Stimulated activated CD4-positive, alpha-beta T cell treated with anti-CD3 and anti-CD28 coated beads, TNF-alpha, amount 100 ng/mL, for 4 hours (primary cell): Measurements from ENCODE around the gene KIF26B.

Experiments used
- DNase-seq, 3 experiments: peaks; one replicate each; pipeline ENCODE4 v3.0.0-alpha.2; 2020; ENCODE audit warnings: low read depth in 3 of 3

Gene KIF26B

DNA sequence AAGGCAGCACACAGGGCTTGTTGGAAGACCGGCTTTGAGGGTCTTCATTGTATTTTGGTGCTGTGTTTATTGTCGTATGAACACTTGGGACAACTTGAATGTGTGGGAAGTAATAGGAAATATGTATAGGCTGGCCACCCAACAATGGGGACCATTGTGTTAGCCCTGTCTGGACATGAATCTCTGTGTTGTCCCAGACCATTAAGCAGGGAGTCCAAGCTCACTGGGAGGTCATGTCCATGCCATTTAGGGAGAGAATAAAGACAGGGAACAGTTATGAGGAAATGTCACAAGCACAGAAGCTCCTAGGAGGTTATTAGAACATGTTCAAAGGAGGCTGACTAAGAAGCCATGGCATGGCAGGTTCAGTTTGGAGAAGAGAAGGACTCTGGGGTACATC lies 266.1 kb downstream of the KIF26B start:
- DNase-seq: no peak

DNA sequence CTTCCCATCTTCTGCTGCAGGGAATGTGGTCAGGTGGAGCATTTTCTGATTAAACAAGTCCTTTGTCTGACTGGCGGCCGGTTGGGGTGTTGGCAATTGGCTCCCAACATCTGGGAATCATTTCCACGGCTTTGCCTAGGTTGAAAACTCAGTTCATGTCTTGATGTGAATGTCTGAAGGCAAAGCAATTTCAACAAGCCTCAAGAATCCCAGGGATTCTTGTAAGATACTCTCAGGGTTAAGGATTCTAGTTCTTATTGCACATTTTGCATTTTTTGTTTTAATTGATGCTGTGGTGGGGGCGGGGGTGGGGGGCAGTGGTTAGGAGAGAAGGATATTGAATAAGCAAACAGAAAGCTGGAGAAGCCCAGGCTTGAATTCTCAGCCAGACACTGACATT lies 273.9 kb downstream of the KIF26B start:
- no peak for DNase-seq

DNA sequence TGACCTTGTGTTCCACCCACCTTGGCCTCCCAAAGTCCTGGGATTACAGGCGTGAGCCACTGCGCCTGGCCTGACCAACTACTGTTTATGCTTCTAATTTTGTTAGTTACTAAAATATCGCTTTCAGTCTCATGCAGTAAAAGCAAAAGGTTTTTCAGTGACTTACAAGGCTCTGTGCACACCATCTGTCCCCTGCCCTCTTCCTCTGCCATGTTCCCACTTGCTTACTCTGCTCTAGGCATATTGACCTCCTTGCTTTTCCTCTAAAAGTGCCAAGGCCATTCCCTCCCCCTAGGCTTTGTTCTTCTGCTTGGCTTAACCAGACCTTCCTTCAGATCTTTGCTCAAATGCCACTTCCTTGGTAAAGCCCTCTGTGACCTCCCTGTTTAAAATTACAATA lies 276.9 kb downstream of the KIF26B start:
- DNase-seq: no peak

DNA sequence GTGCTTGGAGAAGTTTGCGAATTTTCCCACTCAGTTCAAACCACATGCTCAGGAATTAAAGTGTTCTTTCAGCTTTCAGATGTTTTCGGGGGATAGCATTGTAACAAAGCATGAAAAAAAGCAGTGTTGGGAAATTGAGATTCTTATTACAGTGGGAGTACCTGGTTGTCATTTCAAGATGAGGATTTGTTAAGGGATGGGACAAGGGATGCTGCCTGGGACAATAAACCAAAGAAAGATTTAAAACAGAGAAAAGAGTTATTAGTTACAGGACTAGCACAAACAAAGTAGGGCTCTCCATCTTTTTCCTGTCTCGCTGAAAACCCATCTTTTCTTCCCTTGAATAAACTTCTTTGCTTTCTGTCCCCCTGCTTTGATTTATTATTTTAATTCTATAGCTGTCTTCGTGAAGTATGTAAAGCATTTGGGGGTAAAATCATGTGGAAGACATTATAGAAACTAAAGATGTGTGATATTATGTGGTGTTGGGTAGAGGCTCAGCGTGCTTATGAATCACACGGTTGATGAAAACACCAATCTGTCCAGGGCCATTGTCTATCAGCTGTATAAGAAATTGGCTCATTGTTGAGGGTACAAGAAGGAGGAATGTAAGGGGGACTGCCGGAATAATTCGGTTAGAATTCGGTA lies 277.6 kb downstream of the KIF26B start:
- DNase-seq: no peak

DNA sequence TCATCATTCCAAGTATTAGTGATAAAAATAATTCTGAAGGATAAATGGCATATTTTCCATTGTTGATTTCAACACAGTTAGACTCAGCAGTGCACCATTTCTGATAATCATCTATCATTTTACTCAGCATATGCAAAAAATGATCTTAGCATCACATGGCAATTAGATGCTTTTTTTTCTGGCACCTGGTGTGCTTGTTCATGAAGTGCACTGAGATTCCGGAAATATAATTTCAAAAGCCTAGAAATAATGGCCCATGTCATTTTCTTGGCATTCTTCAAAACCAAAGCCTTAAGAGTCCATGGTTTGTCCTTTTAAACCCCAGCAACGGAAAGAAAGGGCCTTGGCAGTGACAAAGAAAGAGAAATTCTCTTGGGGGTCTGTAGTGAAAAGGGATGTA lies 278.8 kb downstream of the KIF26B start:
- DNase-seq: no peak

DNA sequence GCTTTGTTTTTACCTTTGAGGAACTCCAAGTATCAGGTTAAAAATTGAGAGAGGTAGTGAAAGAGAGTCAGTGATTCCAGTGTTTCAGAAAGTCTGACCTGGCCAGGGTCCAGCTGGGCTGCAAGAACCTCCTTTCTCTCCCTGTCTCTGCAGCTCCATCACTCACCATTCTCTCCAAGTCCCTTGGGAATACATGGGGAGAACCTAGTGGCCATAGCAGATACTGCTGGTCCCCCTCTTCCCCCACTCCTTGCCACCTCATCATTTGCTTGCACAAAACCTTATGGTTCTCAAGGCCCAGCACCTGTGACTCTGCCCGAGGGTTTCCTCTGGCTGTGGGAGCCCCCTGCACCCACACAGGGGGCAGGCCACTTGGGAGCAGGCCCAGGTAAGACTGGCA lies 279.5 kb downstream of the KIF26B start:
- no peak for DNase-seq

DNA sequence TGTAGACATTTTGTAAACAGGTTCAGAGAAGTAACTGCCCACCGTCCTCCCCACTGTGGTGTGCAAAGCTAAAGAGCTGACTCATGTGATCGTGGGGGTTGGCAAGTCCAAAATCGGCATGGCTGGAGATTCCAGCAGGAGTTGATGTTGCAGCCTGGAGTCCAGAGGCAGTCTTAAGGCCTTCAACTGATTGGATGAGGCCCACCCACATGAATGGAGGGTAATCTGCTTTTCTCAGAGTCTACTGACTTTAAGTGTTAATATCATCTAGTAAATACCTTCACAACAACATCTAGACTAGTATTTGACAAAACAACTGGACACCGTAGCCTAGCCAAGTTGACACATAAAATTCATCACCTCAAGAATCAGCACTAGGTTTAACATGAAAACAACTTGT lies 281.6 kb downstream of the KIF26B start:
- no peak for DNase-seq

DNA sequence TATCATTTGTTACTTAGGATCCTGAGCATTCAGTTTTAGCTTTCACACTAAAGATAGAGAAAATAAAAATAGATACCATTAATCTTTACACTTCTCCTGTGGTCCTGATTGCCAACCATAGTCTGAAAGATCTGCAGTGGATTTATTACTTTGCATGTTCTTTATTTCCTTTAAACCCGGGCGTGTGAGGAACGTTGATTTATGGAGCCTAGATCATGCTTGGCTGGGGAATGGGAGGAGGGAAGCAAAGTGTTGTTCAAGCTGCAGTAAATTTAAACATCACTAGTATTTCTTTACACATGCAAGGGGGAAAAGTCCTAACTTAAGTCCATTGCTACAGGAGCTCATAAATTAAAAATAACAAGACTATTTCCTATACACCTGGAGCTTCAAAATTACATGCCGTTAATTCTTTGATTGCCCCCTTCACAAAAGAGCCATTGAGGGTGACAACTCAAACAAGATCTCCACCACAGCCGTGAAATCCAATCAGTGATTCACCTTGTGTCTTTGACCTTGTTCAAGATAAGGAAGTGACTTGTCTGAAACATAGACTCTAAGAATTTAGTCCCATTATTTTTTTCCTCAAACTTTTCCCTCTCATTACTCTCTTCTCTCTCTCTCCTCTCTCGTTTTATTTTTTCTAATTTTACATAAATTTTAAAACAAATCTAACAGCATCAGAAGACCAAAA lies 282.7 kb downstream of the KIF26B start:
- DNase-seq: no peak

DNA sequence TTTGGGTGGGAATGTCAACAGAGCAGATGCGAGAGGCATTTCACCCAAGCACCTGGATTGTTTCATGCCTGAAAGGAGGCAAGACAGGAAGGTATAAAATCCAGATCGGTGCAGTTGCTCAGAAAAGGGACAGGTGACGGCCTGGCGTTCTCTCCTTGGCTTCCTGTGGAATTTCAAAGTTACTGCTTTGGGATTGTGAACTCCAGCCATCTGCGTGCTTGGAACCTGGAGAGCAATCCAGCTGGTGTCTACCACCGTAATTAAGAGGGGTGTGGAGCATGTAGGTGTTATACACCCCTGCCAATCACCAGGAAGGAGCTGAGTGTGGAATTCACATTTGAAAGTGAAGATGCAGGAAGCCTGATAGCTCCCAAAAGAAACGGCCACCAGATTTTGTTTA lies 286.1 kb downstream of the KIF26B start:
- no peak for DNase-seq

DNA sequence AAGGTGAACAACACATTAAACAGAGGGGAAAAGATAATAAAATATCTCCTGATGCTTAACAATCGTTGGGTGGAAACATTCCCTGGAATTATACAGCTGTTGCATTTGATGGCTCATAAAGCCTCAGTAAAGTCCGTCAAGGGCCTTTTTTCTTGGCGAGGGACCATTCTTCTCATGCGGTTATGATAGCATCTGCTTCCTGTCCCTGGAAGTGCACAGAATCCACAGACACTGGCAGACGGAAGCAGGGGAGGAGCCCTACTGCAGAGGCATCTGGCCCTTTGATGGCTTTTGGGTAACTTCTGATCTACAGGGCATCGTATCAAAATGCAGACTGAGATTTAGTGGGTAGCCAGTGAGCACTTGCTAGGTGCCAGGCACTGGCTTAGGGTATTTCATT lies 286.9 kb downstream of the KIF26B start:
- DNase-seq: no peak

DNA sequence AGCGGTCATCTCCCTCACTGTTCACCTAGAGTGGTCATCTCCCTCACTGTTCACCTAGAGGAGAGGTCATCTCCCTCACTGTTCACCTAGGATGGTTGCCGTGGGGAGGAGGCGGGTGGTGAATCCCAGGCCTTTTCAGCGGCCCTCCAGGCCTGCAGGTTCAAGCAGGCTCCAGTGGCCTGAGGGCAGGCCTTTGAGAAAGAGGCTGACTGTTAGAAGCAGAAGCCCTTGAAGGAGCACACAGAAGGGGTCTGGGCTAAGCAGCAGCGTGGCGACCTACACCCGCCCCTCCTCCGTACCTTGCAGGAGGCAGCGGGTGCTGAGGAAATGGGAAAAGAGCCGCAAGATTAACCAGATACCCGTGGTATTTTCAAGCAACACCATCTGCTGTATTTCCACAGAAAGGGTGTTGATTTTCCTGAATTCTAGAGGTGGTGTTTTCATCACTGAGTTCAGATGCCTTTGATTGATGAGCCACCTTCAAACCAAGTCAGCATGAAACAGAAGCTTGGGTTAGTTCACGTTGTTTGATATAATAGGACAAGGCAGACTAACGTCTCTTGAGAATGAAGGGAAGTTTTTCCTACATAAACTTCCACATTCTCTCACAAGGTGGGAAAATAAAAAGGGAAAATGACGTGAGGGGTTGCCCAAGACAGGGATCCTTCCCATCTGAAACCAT lies 289.5 kb downstream of the KIF26B start:
- DNase-seq: no peak

DNA sequence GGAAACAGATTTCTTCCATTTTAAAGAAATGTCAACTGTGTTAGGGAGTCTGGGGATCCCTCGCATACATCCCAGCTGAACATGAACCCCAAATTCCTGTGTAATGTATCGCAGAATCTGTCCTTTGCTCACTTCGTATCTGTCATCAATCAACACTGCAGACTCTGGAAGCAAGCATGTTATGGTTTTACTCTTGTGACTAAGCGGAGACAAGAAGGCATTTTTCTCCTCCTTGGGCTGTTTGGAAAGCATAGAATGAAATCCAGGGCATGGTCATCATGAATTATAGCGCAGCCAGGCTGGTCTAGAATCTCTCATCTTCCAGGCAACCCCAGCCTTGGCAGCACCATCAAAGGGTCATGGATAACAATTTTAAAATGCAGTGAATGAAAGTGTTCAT lies 290.2 kb downstream of the KIF26B start:
- no peak for DNase-seq

DNA sequence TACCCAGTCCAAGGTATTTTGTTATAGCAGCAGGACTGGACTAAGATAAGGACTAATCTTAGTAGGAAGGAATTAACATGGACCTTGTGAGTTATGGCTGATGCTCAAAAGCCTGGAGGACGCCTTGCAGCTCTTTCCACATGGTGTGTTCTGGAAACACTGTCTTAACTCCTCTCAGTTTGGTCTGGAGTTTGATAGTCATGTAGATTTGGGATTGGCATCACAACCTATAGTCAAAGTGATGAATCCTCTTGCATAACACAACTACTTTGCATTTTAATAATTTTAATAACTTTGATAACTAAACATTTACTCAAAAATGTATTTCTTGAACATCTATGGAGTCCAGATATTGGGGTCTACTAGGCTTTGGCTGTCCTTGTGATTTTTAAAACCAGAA lies 293.7 kb downstream of the KIF26B start:
- DNase-seq: no peak

DNA sequence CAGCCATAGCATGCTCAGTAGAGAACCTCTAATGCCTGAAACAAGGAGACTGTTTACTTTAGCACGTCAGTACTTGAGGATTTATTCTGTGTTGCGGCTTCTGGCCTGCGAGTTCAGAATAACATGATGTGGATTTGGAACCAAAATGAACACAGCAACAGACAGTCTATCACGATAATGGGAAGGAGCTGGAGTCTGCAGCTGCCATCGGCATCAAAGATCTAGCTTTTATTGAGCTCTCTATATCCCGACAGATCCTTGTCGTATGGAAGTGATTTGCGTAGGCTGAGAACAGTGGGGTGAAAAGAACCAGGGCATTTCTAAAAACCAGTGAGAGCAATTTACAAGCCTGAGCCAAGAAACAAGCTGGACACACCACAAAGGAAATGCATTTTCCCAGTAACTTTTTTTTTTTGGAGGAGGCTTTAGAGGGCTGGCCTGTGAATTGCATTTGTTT lies 294.2 kb downstream of the KIF26B start:
- no peak for DNase-seq

DNA sequence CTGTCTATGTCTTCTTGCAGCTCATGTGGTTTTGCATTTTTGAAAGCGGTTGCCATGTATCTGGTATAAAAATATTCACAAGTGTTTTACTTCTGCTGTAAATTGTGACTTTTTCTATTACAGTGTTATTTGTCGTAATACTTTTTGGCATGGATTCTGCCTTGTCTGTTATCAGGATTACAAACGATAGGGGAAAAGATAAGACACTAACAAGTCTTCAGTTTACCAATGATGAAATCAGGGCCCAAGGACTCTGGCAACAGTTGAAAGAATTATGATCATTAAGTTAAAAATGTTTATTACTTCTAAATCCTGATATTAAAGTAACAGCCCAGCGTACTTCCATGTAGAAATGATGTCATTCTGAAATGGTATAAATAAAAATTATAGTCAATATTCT lies 298.8 kb downstream of the KIF26B start:
- DNase-seq: no peak

DNA sequence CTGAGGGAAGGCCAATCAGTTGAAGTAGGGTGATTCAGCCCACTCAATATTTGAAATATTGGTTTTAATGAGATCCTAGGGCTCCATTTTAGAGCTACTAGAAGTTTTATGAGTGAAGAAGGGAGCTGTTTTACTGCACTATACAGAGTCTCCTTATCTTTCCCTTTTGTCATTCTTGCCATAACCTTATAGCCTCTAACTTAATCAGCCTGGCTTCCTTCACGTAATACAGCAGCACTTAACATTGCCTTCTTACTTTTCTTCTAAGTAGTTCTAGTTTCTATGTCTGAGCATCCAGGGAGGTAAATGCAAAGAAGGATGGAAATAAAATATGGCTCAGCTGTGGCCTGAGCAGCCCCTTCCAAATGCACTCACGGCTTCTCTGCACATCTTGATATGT lies 299.3 kb downstream of the KIF26B start:
- DNase-seq: no peak

DNA sequence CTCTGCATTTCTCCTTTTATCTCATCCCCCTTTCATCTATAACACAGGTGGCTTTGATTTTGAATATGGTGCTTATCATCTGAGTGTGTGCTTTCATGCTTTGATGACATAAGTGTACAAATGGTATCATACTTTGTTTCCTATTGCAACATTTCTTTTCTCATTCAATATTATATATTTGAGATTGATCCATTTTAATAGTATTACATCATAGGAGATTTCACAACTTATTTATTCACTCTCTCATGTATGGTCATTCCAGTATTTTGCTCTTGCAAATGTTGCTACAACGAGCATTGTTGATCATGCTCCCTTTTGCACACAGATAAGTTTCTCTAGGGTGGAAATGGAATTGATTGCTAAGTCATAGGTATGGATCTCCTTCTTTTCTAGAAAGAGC lies 302.8 kb downstream of the KIF26B start:
- no peak for DNase-seq

DNA sequence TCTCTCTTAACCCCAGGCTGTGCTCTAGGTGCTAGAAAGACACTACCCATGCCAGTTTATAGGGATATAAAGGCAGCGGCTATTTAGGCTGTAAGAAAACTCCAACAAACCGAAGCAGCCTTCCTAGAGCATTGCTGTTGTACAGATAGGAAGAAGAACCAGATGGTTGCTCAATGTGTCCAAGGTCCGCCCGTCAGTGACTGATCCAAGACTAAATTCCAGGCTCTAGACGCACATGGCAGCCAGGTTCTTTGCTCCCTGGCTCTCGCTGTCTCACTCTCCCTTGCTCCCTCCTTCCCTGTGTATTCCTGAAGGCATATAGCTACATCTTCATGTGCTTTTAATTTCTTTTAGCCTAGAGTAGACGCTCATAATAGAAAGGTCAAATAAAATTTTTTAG lies 303.4 kb downstream of the KIF26B start:
- no peak for DNase-seq

DNA sequence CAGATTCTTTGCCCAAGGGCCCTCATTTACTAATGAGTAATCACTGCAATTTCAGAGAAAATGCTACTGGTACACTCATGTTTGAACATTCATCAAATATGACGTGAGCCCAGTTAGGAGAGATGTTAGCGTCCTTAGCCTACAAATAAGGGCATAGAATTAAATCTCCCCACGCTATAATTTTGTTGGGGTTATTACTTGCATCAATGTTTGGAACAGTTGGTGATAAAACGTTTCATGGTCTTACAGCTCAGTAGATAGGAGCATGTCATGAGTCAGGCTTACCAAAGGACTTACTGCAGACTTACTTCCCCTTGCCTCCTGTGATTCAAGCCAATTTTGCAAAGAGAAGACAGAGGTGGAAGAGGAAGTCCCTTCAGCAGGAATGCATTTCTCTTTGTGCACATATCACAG lies 304.0 kb downstream of the KIF26B start:
- no peak for DNase-seq

DNA sequence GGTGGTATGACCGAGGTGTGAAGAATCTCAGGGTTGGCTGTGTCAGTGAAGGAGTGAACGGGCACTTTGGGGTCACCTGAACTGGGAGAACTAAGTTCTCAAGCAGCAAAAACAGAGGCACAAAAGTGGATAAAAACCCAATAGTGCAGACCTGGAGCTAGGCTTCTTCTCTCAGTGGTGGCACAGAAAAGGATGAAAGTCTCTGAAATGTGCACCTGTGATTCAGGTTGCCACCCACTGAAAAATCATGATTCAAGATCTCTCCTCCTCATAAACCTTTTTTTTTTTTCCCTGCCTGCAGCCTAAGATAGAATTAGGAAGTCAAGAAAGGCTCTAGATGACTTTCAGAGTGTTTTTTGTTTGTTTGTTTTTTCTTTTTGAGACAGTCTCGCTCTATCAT lies 304.8 kb downstream of the KIF26B start:
- no peak for DNase-seq

DNA sequence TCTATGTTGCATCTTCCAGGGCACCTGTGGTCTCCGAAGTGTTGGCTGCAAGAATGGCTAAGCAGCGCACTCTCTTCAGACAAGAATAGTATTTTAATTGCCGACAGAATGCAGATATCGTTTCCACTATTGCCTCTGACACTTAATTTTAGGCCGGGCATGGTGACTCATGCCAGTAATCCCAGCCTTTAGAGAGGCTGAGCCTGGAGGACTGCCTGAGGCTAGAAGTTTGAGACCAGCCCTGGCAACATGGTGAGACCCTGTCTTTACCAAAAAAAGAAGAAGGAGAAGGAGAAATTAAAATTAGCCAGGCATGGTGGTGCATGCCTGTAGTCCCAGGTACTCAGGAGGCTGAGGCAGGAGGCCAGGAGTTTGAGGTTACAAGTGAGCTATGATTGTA lies 306.9 kb downstream of the KIF26B start:
- no peak for DNase-seq

DNA sequence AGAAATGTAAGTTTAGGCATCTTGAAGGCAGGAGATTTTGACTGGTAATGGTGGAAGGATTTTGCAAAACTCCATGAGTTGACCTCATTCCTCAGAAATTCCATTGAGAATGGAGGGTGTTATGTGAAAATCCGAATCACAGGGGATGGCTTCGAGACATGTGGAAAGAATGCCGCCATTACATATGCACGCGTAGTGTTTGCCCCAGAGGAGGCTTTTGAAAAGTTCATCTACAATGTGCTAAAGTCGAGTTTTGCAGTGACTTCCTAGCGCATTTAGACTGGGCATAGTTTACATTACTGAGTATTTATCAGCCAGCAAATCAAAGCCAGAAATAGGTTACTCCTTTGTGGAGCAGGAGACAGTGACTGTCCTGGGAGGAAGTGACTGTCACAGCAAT lies 307.4 kb downstream of the KIF26B start:
- no peak for DNase-seq
